Activated CD4-positive, alpha-beta T cell treated with anti-CD3 and anti-CD28 coated beads, Interleukin-2, amount 50 U/mL, for 48 hours (primary cell): Measurements from ENCODE around the gene TEAD3.
"Not testable (repeated sequence)": the region's sequence is repeated elsewhere in the genome, so short reads cannot be mapped to it uniquely, and the experiment has no call there.

ENCODE experiments used
- DNase-seq, 2 experiments: peaks; one replicate each; pipeline ENCODE4 v3.0.0-alpha.2; 2020

Gene TEAD3

DNA sequence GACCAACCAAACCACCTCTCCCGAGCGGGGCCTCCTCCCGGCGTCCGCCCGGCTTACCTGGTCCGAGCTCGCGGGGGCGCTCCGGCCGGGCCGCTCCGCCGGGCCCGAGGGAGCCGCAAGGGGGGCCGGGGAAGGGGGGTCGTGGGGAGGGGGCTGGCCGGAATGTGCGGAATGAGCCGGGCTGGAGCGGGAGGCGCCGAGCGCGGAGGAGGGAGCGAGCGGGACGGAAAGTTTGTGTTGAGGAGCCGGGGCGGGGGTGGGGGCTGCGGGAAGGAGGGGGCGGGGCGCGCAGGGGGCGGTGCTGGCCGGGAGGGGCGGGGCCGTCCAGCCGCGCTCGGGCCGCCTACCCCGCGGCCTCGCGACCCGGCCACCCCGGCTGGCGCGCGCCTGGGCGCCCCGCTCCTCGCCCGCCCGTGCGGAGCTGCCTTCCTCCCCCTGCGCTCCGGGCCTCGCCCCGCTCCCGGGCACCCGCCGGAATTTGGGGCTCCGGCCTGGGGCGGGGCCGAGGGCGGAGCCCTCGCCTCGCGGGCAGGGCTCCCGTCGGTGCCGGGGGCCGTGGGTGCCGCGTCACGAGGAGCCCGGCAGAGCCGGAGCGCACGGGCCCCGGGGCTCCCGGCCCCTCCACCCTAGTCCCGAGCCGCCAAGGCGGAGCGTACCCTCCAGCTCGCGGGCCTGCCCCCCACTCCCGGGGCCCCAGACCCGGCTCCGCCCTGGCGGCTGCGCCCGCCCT lies at the start of gene TEAD3:
Gene TEAD3 (minus strand): TSS at position 239 of the 730 bp plus-strand sequence.
- peak; percentile 41 to 53 for DNase-seq

DNA sequence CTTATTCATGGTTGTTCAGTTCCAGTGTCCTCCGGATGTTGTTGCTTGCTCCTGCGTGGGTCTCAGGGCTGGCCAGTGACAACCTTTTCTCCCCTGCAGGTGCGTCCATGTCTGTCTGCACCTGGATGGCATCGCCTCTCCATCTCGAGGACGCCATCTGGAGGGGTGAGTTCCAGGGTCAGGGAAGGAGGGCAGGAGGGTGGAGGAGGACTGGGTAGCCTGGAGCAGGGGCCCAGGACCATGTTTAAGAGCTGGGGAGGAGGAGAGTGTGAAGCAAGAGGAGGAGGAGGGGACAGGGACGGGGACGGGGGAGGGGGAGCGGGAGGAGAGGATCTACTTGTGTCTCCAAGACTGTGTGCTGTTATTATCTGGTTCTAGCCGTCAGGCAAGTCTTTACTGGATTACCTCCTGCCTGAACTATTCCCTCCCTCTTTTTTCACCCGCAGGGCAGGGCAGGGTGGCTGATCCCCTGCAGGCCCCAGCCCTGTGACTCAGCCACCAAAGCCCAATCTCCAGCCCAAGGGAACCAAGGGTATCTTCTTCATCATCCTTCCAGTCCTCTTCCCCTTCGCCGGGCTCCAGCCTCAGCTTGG lies 48.0 kb upstream of the TEAD3 start:
- DNase-seq, result no peak

DNA sequence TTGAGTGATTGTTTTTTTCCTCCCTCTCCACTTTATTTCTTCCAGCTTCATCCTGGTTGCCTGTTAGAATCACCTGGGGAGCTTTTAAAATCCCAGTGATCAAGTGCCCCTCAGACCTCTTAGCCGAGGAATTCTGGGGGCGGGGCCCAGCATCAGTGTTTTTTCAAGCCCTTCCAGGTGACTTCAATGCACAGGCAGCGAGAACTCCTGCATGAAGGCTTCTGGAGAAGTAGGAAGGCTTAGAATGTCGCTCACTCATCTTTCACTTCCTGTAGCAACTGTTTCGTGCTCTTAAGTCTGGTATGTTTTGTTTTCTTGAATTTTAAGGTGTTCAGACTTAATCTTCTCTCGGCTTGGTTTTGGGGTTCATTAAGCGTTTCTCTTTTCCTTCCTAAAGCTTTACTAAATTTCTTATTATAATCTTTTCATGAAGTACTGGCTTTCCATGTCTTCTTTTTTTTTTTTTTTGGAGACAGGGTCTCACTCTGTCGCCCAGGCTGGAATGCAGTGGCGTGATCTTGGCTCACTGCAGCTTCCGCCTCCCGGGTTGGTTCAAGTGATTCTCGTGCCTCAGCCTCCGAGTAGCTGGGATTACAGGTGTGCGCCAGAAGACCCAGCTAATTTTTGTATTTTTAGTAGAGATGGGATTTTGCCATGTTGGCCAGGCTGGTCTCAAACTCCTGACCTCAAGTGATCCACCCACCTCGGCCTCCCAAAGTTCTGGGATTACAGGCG lies 46.7 kb upstream of the TEAD3 start:
- no peak for DNase-seq

DNA sequence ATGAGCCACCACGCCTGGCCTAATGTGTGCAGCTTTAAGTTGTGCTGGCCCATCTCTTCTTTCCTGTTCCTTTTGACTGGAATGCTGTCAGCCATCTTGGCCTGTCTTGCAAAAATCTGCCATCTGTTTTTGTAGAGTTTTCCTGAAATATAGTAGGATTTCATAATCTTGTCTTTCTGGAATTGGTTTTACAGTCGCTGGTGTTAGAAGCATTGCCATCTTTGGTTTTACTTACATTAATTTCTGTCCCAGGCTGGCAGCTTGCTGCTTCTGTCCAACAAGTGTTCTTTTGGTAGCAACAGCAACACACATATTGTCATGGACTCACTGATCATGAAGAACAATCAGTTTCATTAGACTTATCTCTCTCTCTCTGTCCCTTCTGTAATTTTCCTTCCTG lies 45.0 kb upstream of the TEAD3 start:
- no peak for DNase-seq

DNA sequence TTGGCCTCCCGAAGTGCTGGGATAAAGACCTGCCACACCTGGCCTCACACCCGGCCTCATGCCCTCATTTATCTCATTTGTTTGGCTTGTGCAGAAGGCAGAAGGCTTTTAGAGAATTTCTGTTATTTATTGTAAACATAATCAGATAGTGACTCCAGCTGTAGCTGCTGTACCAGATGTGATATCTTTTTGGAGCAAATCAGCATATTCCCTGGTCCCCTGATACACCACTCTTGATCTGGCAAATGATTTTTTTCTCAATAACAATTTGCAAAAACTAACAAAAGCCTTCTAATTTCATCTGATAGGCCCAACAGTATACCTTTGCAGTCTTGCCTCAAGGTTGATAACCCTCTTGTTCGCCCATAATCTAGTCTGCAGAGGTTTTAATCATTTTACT lies 42.3 kb upstream of the TEAD3 start:
- DNase-seq, result no peak

DNA sequence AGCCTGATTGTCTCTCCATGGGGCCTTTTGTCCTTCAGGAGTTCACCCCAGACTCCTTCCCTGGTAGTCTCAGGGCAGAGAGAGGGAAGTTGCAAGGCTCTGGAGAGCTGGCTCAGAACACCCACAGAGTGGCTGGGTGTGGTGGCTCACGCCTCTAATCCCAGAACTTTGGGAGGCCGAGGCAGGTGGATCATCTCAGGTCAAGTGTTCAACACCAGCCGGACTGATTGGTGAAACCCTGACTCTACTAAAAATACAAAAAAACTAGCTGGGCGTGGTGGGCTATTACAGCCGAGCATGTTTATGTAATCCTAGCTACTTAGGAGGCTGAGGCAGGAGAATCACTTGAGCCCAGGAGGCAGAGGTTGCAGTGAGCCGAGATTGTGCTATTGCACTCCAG lies 39.0 kb upstream of the TEAD3 start:
- DNase-seq, result not testable (repeated sequence)

DNA sequence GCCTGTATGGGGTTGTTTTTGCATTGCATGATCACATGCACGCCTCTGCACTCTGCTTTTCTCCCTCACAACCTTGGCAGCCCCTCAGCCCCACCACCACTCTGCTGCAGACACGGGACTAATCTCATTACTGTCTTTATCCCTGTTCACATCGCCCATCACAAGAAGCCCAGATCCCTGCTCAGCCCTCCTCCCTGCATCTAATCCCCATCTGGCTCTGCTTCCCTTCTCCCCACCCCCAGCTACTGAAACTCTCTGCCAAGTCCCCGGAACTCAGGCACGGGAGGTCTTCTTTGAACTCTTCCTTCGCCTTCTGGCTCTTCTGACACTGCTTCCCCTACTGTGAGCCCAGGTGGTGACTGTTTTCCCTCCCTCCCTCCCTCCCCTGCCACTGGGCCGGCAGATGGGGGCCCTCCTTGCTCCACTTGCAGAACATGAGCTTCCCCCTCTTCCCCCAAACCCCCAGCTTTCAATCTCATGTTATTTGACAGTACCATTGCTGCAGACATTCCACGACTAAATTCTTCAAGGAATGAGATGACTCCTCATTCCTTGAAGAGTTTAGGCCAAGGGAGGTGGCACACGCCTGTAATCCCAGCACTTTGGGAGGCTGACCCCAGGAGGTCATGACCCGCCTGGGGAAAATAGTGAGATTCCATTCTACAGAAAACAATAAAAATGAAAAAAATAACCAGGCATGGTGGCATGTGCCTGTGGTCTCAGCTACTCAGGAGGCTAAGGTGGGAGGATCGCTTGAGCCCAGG lies 37.7 kb upstream of the TEAD3 start:
- DNase-seq, result no peak

DNA sequence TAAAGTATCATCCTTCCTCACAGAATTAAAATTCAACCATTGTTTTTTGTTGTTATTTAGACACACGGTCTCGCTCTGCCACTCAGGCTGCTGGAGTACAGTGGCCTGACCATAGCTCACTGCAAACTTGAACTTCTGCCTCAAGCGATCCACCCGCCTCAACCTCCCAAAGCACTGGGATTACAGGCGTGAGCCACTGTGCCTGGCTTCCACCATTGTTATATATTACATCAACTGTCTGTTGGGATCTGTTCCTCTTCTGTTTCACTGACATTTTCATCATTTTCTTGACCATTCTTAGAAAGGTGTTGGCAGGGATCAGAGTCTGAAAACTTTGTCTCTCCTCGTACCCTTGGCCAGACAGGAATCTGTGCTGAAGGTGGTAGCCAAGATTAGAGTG lies 37.1 kb upstream of the TEAD3 start:
- no peak for DNase-seq

- no peak for DNase-seq
These were observed 35.2 kb upstream of the TEAD3 start for GRCh38 chr6:35532126-35532525.

DNA sequence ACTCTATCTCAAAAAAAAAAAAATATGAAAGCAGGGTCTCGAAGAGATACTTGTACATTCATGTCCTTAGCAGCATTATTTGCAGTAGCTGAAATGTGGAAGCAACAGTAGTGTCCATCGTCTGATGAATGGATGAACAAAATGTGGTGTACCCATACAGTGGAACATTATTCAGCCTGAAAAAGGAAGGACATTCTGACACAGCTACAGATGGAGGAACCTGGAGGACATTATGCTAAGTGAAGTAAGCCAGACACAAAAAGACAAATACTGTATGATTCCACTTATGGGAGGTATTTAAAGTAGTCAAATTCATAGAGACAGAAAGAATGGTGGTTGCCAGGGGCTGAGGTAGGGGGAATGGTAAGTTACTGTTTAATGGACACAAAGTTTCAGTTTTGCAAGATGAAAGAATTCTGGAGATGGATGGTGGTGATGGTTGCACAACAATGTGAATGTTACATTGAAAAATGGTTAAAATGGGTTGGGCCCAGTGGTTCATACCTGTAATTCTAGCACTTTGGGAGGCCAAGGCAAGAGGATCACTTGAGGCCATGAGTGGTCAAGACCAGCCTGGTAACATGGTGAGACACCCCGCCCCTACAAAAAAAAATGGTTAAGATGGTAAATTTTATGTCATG lies 27.6 kb upstream of the TEAD3 start:
- DNase-seq, result no peak

- DNase-seq, result peak; percentile 86 to 88
These were observed 26.1 kb upstream of the TEAD3 start for GRCh38 chr6:35522660-35523658.

DNA sequence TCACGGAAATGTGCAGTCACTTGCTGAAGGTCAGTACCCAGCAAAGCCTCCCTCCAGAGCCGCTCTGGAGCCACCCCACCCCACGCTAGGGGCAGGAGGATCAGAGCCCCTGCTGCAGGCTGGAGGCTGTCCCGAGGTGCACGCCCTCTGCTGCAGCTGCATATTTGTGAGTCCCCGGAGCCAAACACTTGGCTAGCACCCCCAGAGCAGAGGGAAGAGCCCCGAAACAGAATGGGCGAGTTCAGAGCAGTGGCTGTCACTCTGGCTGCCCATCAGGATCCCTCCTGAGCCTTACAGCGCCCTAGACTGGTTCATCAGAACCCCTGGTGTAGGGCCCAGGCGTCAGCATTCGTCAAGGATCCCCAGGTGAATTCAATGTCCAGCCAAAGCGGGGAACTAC lies 25.3 kb upstream of the TEAD3 start:
- no peak for DNase-seq

DNA sequence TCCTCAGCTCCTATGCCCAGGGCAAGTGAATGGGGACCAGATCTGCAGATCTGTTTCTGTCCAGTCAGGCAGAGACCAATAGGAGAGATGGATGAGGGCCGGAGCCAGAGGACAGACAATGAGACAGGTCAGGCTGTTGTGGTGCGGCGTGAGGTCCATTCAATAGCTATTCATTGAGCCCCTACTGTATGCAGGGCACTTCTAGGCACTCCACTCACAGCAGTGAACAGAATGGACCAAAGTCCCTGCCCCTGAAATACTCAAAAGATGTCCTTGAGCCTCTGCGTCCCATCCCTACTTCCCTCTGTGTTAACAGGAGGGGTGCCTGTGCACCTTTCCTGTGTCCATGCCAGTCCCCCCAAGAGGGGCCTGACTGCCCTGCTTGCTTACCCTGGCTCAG lies 24.4 kb upstream of the TEAD3 start:
- DNase-seq, result no peak

DNA sequence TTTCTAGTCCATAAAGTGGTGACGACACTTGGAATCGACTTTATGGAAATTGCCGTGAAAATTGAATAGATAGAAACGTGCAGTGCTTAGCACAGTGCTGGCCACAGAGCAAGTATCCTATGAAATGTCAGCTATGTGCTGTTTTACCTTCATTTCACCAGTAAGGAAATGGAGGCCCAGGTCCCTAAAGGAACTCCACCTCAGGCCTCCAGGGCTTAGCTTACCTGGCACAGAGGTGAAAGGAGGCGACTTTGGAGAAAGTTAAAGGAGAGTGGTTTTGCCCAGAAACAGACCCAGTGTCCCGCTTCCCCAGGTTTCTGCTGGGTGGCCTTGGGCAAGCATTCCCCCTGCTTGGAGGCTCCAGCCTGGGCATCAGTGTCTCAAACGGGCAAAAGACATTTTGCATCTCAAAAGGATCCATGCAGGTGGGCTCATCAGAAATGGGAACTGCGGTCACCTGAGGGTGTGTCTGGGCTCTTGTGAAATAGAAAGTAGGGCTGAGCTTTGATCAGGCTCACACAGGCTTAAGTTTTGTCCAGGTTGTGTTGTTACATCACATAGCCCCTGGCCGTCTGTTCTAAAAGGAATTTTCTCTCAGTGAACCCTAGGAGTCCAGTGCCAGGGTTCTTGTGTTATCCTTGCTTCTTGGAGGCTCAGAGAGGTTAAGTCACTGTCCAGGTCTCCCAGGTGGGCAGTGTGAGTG lies 22.6 kb upstream of the TEAD3 start:
- no peak for DNase-seq

DNA sequence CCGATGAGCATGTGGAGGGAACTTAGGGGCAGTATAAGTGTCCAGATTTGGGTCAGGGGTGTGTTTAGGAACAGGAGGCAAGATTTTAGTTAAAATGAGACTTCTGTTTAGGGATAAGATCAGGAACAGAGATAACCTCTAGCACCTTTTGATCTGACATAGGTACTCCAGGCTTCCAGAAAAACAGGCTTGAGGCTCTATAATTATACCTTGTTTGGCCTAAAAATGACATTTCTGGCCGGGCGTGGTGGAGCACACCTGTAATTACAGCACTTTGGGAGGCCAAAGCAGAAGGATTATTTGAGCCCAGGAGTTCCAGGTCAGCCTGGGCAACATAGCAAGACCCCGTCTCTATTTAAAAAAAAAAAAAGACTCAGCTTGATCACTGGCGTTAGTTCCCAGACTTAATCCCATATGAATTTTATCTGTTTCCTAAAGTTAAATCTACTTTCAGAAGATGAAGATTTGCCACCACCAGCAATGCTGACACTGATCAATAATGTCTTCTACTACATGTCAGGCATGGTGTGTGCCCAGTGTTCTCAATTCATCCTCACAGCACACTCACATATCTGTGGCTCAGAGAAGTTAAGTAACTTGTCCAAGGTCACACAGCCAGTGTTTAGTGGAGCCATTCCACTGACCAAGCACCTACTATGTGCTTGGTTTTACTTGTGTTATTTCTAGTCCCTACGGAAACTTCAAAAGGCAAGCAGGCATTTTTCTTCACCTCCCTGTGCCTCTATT lies 21.9 kb upstream of the TEAD3 start:
- DNase-seq, result no peak

GRCh38 chr6:35517978-35518377 lies 21.1 kb upstream of the TEAD3 start:
- not testable (repeated sequence) for DNase-seq

DNA sequence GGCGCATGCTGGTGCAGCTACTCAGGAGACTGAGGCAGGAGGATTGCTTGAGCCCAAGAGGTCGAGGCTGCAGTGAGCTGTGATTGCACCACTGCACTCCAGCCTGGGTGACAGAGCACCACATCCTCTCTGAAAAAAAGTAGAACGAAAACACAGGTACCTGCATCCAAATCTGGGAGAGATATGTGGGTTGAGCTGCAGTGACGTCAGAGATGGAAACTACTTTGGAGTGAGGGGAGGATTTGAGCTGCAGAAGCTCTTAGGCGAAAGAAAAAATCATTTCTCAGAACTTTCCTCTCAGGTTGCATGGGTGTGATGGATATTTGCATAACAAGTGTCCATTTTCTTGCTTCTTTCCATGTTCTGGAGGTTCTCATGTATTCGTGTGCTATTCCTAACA lies 19.8 kb upstream of the TEAD3 start:
- no peak for DNase-seq

DNA sequence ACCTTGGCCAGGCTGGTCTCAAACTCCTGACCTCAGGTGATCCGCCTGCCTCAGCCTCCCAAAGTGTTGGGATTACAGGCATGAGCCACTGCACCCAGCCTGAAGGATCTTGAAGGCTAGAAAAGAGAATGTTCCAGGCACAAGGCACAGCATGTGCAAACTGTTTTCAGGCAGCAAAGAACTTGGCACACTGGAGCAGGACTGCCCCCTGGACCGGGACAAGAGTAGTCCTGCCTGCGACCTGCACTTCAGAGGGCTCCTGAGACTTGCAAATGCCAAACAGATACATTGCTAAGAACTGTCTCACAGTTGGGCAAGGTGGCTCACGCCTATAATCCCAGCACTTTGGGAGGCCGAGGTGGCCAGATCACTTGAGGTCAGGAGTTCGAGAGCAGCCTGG lies 19.1 kb upstream of the TEAD3 start:
- DNase-seq, result not testable (repeated sequence)

DNA sequence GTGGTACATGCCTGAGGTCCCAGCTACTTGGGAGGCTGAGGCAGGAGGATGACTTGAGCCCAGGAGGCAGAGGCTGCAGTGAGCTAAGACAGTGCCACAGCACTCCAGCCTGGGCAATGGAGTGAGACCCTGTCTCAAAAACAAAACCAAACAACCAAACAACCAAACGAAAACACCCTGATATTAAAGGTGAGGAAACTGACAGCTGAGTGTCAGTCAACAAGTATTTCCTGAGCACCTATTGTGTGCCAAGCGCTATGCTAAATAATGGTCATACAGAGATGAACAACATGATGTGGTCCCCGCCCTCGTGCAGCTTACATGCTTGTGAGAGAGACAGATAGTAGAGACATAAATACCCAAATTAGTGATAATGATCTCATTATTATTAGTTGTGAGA lies 17.7 kb upstream of the TEAD3 start:
- no peak for DNase-seq

DNA sequence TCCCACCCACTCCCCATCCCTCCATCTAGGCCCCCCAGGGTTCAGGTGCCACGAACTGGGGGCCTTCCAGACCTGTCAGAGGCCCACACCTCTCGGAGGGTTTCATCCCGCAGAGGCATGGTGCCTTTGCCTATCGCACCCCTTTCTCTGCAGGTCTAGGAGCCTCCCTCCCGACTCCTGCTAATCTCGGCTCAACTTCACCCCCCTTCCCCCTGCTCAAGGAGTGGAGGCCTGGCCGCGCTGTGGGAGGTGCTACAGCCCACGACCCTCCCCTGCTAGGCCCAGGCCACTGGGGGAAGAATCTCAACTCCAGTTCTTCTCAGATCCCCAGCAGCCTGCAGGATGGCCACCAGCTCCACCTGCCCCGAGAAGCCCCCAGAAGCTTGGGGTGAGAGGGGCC lies 15.9 kb upstream of the TEAD3 start, which contains the start of gene TULP1:
Gene TULP1 (minus strand): TSS at position 157 of the 400 bp plus-strand sequence. CDS start 38 bp downstream, at position 119.
- no peak for DNase-seq
